GM19463 (cell line): ENCODE results near the gene OR10A2.
"Not testable (repeated sequence)": the region's sequence is repeated elsewhere in the genome, so short reads cannot be mapped to it uniquely, and the experiment has no call there.

Experiments used
- ATAC-seq: cut with Tn5 transposase; IDR thresholded peaks from one replicate; pipeline ENCODE4 v1.9.1; 2021; ENCODE audit warnings: mild to moderate bottlenecking, moderate library complexity; ENCODE audit not compliant: unreplicated experiment

OR10A2 gene

DNA sequence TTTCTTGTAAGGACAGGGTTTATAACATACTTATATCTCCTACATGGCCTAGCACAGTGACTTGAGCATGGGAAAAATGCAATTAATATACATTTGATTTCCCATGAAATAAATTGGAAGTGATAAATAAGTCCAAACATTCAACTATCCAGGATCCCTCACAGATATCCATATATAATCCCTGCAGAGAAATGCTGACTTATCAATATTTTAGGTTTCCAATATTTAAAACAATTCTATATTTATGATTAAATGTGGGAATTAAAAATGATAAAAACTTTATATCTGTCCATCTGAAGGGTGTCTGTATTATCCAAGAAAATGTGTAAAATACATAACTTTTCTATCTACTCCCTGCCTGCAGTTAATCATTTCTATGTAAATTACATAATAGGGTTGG, 19.9 kb downstream of the OR10A2 start:
- no peak for ATAC-seq

DNA sequence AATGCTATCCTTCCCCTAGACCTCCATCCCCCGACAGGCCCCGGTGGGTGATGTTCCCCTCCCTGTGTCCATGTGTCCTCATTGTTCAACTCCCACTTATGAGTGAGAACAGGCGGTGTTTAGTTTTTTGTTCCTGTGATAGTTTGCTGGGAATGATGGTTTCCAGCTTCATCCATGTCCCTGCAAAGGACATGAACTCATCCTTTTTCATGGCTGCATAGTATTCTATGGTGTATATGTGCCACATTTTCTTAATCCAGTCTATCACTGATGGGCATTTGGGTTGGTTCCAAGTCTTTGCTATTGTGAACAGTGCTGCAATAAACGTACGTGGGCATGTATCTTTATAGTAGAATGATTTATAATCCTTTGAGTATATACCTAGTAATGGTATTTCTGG, 24.9 kb downstream of the OR10A2 start:
- not testable (repeated sequence) for ATAC-seq

DNA sequence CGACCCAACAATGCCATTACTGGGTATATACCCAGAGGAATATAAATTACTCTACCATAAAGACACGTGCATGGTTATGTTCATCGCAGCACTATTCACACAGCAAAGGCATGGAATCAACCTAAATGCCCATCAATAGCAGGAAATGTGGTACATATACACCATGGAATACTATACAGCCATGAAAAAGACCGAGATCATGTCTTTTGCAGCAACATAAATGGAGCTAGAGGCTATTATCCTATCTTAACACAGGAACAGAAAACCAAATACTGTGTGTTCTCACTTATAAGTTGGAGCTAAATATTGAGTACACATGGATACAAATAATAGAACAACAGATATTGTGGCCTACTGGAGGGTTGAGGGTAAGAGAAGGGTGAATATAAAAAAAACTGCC, 26.0 kb downstream of the OR10A2 start:
- ATAC-seq = no peak

DNA sequence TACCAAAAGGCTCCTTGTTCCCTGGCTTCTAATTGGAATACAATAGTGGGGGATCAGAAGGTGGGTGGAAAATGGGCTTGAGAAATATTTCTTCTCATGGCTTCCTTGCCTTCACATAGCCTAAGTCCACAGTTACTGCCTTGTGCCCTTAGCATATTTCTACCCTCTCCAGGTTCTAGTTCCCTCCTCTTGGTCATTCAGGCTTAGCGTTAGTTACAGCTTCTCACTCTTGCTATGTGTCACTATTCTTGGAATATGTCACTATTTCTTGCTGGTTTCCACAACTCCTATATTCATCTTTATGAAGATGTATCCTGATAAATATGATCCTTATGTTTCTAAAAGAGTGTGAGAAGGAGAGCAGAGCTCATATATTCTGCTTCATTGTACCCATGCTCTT, 27.0 kb downstream of the OR10A2 start:
- no peak for ATAC-seq

DNA sequence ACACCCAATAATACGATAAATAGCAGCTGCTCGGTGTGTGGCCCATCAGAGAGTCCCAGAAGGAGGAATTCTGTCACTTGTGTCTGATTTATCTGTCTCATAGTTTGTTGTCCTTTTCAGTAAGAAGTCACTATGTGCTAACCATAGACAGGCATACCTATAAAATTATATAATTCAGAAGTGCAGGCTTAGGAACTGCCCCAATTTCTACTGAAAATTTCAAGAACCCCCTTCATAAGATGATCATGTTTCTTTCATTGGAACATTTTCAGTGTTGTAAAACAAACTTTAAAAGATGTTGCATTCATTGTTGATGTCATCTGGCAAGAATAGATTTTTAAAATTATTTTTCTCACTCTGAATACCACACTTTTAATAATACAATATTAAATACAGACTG, 29.5 kb downstream of the OR10A2 start, which contains the start of gene OR2D2:
Gene OR2D2, minus strand, starts transcription at position 101 of the 400 bp plus-strand sequence. Its CDS starts 0 bp downstream, at position 101.
- ATAC-seq = no peak

DNA sequence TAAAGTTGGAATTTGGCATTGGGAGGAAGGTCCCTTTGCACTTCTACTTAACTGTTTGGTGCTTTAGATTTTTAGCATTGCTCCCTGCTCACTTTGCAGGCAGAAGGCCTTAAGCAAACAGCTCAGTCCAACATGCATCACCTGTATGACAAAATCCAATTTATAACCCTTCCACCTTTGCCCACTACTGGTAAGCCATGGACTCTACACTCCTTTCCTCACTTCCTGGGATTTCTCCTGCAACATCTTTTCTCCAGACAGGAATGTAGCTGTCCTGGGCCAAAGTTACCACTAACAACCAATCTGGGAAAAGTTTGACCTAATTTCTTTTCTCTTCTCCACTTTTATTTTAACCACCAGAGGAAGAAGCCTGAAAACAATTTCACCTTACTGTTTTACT, 31.2 kb downstream of the OR10A2 start:
- ATAC-seq = no peak

DNA sequence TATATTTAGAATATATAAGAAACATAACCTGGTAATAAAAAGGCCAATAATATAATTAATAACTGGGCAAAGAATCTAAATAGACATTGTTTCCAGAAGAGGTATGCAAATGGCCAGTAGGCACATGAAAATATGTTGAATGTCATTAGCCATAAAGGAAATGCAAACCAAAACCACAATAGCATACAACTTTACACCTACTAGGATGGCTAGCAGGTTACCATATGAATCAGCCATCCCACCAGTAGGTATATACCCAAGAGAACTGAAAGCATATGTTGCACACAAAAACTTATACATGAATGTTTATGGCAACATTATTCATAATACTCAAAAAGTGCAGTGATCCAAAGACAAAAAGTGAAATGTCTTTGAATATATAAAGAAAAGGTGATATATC, 32.2 kb downstream of the OR10A2 start:
- peak; percentile 92 for ATAC-seq

DNA sequence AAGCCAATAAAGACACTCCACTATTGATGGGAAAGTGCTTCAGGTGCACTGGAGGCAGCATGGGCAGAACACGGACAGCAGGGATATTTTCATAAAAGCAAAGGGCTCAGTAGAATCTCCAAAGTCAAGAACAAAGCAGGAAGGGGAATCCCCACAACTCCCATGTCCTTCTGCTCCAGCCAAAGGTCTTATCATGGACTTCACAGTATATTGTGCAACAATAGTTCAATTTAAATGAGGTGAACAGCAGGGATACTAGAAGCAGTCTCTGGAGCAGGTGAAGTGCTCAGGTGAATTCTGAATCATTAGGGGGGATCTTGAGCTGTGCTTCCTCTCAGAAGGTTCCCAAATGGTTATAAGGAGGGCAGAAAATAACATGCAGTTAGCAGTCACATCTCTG, 36.1 kb downstream of the OR10A2 start:
- no peak for ATAC-seq

DNA sequence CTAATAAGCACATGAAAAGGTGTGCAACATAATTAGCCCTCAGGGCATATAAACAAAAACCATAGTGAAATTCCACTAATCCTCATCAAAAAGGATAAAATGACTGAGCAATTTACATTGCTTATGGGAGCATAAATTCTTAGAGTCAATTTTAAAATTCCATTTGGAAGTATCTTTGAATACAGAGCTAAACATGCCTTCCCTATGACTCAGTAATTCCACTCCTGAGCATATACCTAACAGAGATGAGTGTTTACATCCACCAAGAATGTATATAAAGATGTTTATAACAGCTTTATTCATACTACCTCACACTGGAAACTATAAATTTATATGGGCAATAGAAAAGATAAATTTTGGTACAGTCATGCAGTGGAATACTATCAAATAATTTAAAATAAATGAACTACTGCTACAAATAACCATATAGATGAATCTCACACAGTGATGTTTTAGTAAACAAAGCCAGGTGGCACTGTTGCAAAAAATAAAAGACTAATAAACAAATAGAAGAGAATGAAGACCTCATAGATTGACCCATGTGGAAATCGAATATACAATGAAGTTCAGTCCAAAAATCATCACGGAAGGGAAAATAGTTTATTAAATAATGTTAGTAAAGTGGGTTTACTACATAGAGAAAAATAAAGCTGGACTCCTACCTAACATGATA, 37.6 kb downstream of the OR10A2 start:
- ATAC-seq = no peak

DNA sequence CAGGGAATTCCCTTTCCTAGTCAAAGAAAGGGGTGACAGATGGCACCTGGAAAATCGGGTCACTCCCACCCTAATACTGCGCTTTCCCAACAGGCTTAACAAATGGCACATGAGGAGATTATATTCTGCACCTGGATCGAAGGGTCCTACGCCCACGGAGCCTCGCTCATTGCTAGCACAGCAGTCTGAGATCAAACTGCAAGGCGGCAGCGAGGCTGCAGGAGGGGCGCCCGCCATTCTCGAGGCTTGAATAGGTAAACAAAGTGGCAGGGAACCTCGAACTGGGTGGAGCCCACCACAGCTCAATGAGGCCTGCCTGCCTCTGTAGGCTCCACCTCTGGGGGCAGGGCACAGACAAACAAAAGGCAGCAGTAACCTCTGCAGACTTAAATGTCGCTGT, 41.9 kb downstream of the OR10A2 start:
- not testable (repeated sequence) for ATAC-seq

DNA sequence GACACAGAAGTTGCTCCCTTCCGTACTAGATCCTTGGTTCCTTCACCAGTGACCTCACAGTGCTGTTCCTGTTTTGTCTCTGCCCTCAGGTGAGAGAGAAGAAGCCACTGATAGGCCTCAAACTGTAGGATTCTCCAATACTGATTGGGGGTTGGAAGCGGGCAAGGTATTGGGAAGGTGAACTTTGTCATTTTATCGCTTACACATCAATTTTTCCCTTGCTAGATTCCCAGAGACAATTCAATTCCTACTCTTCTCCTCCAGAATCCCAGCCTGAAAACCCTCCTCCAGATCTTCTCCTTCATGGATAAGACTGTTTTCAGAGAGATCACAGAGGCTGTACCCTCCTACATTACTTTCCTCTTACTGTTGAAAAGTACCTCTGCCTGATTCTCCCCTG, 48.5 kb downstream of the OR10A2 start:
- ATAC-seq = no peak

DNA sequence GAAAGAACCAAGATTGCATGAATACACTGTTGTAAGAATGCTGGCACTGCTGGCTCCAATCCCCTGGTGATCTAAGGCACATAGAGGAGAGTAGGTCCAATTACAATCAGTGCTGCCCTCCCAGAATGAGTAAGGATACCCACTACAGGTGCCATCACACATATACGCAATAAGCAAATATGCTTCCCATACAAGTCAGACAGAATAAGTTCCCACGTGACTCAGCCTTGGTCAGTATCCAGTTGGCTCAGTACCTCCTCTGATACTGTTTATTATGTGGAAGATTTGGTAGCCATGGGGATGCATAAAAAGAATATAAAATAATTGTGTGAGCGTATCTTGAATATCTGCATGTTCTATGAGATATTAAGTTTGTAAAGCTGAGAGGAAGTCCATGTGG, 49.1 kb downstream of the OR10A2 start:
- ATAC-seq = no peak

DNA sequence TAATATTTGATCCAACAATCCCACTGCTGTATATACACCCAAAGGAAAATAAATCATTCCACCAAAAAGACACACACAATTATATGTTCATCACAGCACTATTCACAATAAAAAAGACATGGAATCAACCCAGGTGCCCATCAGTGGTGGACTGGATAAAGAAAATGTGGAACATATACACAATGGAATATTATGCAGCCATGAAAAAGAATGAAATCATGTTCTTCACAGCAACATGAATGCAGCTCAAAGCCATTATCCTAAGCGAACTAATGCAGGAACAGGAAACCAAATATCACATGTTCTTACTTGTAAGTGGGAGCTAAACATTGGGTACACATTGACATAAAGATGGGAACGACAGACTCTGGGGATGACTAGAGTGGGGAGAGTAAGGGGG, 56.8 kb downstream of the OR10A2 start:
- ATAC-seq = no peak

DNA sequence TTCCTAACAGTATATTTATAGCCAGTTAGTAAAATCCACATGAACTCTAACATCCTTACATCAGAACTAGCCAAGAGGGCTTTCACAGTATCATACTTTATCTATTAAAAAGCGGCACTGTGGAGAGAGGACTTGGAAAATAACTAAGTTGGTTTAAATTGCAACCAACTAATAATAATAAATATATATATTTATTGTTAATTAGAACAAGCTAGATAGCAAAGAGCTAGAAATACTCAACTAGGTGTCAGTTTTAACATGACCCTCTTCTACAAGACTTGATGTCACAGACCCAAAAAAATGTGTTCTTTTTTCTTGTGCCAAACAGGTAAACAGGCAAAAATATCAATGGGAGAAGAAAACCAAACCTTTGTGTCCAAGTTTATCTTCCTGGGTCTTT, 57.8 kb downstream of the OR10A2 start, which contains the start of gene OR2D3:
Gene OR2D3, plus strand, starts transcription at position 301 of the 400 bp plus-strand sequence. Its CDS starts 0 bp downstream, at position 301.
- ATAC-seq = no peak
